IPS DF 6.9 (cell line): ENCODE results near the gene LZTFL1.

ENCODE experiments used
- DNase-seq: peaks from one replicate; pipeline ENCODE4 v3.0.0-alpha.2; 2013; ENCODE audit warnings: low read depth, low spot score
- H3K27ac ChIP-seq: one replicate; pipeline ENCODE4 v1.5.1; 2013; ENCODE audit warnings: low read length, control low read depth
- H3K27me3 ChIP-seq: 2 replicates; pipeline ENCODE4 v1.6.1; 2013; ENCODE audit warnings: mild to moderate bottlenecking, low read length; ENCODE audit not compliant: control insufficient read depth, insufficient read depth
- H3K36me3 ChIP-seq: 2 replicates; pipeline ENCODE4 v1.6.1; 2013; ENCODE audit warnings: low read length; ENCODE audit not compliant: control insufficient read depth, insufficient read depth
- H3K4me1 ChIP-seq: 2 replicates; pipeline ENCODE4 v1.6.1; 2013; ENCODE audit warnings: low read length; ENCODE audit not compliant: control insufficient read depth, insufficient read depth
- H3K4me3 ChIP-seq: 2 replicates; pipeline ENCODE4 v1.5.1; 2013; ENCODE audit warnings: mild to moderate bottlenecking, low read length
- H3K9me3 ChIP-seq: 2 replicates; pipeline ENCODE4 v1.6.1; 2013; ENCODE audit warnings: low read length, inconsistent platforms; ENCODE audit not compliant: control insufficient read depth, insufficient read depth
- WGBS: extraction: QIAGEN DNeasy Blood & Tissue Kit; methylation state at CpG from one replicate; pipeline ENCODE4 v1.1.7; 2013; ENCODE audit warnings: mixed read lengths, missing lambda C conversion rate; ENCODE audit not compliant: insufficient read length, insufficient coverage; 5-methylcytosine and 5-hydroxymethylcytosine counted together

The LZTFL1 gene

DNA sequence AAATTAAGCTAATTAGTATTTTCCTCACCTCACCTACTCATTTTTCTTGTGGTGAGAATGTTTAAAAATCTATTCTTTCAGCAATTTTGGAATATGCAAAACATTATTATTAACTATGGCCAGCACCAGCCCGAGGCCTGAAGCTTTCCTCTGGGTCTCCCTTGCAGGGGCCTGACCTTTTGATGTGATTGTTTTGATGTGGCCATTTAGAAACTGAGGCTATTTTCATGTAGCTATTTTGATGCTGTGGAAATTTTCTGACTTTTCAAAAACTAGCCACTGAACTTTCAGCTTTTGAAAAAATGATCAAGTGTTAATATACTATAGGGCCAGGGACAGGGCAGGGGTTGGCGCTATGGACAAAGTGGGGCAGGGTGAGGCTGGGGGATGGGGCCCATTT, 36.2 kb upstream of the LZTFL1 start:
- Histone ChIP-seq H3K4me3 (no peak overlapping the region), H3K4me1 (no peaks in the 10 kb centered on the region), H3K27me3 (no peaks in the 10 kb centered on the region), H3K36me3 (no peaks in the 10 kb centered on the region), H3K27ac (no peak overlapping the region), H3K9me3 (no peaks in the 10 kb centered on the region)
- no CpG with 5 or more reads among the region's 2 CpGs for WGBS
- no peak for DNase-seq

DNA sequence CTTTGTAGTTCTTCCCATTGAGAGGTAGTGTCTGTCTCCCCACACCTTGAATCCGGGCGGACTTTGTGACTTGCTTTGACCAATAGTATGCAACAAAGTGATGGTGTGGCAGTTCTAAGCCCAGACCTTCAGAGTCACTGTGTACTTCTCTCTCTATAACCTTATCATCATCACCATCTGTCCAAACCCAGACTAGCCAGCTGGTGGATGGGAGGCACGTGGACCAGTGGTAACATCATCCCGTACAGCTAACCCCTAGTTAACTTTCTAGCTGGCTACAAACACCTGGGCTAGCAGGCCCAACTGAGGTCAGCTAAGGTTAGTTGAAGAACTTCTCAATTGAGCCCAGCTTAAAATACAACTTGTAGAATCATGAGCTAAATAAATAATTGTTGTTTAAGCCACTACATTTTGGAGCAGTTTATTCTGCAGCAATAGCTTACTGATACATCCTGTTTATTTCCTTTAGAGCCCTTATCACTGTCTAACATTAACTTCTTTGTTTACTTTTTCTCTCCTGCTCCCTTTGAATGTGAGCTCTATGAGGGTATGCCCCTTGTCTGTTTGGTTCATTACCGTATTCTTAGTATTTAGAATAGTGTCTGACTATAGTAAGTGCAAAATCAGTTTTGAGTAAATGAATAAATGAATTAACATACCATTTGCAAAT, 32.9 kb upstream of the LZTFL1 start:
- no peak for DNase-seq
- no CpG with 5 or more reads among the region's 5 CpGs for WGBS
- Histone ChIP-seq H3K4me3 (no peak overlapping the region), H3K4me1 (no peaks in the 10 kb centered on the region), H3K27ac (no peak overlapping the region), H3K27me3 (no peaks in the 10 kb centered on the region), H3K9me3 (no peaks in the 10 kb centered on the region), H3K36me3 (no peaks in the 10 kb centered on the region)

DNA sequence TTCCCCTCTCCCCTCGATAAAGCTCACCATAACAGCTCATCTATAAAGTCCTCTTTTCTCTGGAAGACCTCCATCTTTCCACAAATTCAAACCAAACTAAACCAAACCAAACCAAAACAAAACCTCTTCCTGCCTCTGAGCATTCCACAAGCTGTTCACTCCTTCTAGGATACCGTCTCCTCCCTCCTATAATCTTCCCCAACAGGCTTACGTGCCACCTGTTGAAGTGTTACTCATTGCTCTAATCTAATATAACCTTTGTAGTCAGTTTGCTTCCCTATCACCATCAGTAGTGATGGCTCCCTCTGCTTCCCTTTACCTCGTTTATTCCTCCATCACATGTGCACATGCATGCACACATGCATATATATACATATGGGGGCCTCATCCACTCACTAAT, 31.7 kb upstream of the LZTFL1 start:
- Histone ChIP-seq H3K4me3 (no peak overlapping the region), H3K36me3 (no peaks in the 10 kb centered on the region), H3K4me1 (no peaks in the 10 kb centered on the region), H3K9me3 (no peaks in the 10 kb centered on the region), H3K27me3 (no peaks in the 10 kb centered on the region), H3K27ac (no peak overlapping the region)
- DNase-seq: no peak
- WGBS: no CpG with 5 or more reads among the region's 4 CpGs

DNA sequence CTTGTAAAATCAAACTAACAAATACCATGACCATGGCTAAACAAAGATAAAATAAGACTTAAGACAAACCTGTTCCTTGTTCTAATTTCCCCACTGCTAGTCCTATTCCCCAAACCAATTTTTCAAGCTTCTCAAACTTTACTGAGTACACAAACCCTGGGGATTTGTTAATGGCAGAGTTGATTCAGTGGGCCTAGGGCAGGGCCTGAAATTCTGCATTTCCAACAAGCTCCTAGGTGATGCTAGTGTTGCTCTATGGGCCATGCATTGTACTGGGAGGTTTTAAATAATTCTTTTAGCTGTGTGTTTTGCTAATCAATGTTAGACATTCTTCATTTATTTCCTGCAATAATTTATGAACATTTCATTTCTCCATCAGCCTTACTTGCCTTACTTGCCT, 31.1 kb upstream of the LZTFL1 start:
- no peaks in the 10 kb centered on the region for H3K9me3 ChIP-seq
- H3K27me3 ChIP-seq: no peaks in the 10 kb centered on the region
- no peak for DNase-seq
- no peaks in the 10 kb centered on the region for H3K4me1 ChIP-seq
- no peaks in the 10 kb centered on the region for H3K36me3 ChIP-seq
- no peak overlapping the region for H3K27ac ChIP-seq
- H3K4me3 ChIP-seq: no peak overlapping the region

DNA sequence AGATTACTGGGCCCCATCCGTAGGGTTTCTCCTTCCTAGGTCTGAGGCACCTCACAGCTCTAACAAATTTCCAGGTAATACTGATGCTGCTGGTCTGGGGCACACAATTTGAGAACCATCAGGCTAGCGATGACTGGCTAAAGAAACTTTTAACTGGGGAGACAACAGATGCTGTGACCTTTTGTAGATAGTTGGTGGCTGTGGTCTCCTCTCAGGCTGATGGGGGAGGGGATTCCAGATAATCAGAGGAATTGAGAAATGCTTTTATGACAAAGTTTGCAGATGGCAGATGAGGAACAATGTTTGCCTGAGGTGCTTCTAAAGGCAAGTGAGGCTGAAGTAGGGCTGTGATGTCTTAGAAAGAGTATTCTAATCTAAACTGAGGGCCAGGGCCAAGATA, 30.6 kb upstream of the LZTFL1 start:
- Histone ChIP-seq H3K4me3 (no peak overlapping the region), H3K36me3 (no peaks in the 10 kb centered on the region), H3K4me1 (no peaks in the 10 kb centered on the region), H3K27me3 (no peaks in the 10 kb centered on the region), H3K9me3 (no peaks in the 10 kb centered on the region), H3K27ac (no peak overlapping the region)
- no peak for DNase-seq
- WGBS: no CpG with 5 or more reads among the region's 2 CpGs

DNA sequence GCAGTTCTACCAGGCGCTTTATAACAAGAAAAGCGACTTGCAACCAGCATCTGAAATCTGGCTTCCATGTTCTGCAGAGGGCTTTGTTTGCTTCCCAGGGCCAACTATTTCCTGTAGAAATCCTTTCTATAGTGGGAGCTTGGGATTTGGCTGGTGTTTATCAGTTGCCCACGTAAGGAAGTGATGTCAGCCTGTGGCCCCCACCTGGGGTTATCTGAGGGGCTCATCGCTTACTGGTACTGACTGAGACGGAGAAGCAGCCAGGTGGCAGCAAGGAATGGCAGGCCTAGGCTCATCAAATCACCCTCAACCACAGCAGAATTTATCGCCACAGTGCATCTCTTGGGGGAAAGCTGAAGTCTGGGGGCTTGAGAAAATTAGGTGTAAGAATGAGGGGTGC, 29.9 kb upstream of the LZTFL1 start:
- H3K36me3 ChIP-seq: no peaks in the 10 kb centered on the region
- H3K4me3 ChIP-seq: no peak overlapping the region
- no peak for DNase-seq
- no peaks in the 10 kb centered on the region for H3K27me3 ChIP-seq
- H3K27ac ChIP-seq: no peak overlapping the region
- no peaks in the 10 kb centered on the region for H3K4me1 ChIP-seq
- WGBS: no CpG with 5 or more reads among the region's 6 CpGs
- no peaks in the 10 kb centered on the region for H3K9me3 ChIP-seq

DNA sequence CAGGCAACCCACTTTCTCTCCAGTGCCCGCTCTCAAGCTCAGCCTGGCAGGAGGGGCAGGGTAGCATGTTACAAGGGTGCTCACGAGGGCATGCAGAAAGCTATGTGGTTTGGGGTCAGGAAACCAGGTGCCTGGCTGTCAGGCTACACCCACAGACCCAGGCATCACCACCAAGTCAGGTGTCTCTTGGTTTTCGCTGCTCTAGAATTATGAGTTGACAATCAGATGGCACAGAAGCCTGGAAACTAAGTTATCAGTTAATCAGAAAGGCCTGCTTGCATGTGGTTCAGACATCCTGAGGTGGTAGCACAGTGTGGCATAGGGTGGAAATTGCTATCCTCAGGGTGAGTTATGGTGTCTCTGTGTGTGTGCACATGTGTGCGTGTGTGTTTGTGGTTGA, 28.2 kb upstream of the LZTFL1 start:
- no peaks in the 10 kb centered on the region for H3K9me3 ChIP-seq
- H3K4me1 ChIP-seq: no peaks in the 10 kb centered on the region
- H3K27me3 ChIP-seq: no peaks in the 10 kb centered on the region
- H3K4me3 ChIP-seq: no peak overlapping the region
- H3K36me3 ChIP-seq: no peaks in the 10 kb centered on the region
- no CpG with 5 or more reads among the region's 4 CpGs for WGBS
- DNase-seq: no peak
- no peak overlapping the region for H3K27ac ChIP-seq

DNA sequence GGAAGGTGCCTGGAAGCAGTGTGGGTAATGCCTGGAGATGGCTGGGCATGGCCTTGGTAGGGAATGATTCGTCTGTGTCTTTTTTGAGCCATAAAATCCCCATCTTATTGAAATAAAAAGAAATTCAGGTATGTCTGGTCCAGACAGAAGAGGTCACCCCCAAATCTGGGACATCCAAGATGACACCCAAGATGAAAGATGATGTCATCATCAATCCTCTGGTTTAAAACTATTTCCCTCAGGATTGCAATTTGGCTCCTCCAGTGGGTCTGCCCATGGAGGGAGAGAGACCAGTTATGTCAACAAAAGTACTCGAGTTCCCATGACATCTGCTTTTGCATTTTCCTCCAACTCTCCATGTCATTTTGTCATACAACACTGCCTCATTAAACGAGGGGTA, 27.7 kb upstream of the LZTFL1 start:
- no peak overlapping the region for H3K4me3 ChIP-seq
- H3K27ac ChIP-seq: no peak overlapping the region
- H3K9me3 ChIP-seq: no peaks in the 10 kb centered on the region
- no peaks in the 10 kb centered on the region for H3K4me1 ChIP-seq
- H3K36me3 ChIP-seq: no peaks in the 10 kb centered on the region
- no peaks in the 10 kb centered on the region for H3K27me3 ChIP-seq
- WGBS: no CpG with 5 or more reads among the region's 3 CpGs
- DNase-seq: no peak

DNA sequence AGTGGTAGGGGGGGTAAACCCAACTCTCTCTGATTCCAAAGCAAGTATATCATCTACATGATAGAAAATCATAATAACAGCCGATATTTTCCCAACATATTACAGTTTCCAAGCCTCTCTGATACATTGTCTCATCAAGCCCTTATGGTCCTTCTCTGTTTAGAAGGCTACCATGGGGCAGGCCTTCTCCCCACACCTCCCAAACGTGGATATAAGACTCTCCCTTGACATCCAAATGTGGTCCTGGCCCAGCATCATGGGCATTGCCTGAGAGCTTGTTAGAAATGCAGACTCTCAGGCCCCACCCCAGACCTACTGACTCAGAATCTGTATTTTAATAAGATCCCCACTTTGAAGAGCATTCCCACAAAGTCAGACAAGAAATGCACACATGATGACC, 26.7 kb upstream of the LZTFL1 start:
- no peaks in the 10 kb centered on the region for H3K9me3 ChIP-seq
- H3K27ac ChIP-seq: no peak overlapping the region
- H3K4me3 ChIP-seq: no peak overlapping the region
- no peaks in the 10 kb centered on the region for H3K4me1 ChIP-seq
- DNase-seq: no peak
- no peaks in the 10 kb centered on the region for H3K36me3 ChIP-seq
- no peaks in the 10 kb centered on the region for H3K27me3 ChIP-seq
- WGBS: no CpG with 5 or more reads among the region's 2 CpGs

DNA sequence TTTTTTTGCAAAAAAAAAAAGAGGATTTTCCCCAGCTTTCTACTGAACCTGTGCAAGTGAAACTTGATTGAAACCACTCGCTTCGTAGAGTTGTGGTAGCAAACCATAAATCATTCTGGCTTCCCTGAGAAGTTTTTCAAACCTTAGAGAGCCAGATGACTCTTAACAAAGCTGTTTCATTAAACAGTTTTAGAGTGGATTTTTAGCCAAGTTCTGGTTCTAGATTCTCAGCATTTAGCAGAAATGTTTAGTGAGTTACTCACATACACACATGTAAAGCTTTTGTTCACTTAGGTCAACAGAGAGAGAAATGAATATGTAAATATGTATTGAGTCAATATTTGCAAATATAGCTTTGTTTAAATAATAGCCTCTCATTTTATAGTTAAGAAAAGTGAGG, 26.3 kb upstream of the LZTFL1 start:
- no peak overlapping the region for H3K27ac ChIP-seq
- no CpG with 5 or more reads among the region's 2 CpGs for WGBS
- H3K36me3 ChIP-seq: no peaks in the 10 kb centered on the region
- DNase-seq: no peak
- H3K4me1 ChIP-seq: no peaks in the 10 kb centered on the region
- no peaks in the 10 kb centered on the region for H3K27me3 ChIP-seq
- no peaks in the 10 kb centered on the region for H3K9me3 ChIP-seq
- H3K4me3 ChIP-seq: no peak overlapping the region

DNA sequence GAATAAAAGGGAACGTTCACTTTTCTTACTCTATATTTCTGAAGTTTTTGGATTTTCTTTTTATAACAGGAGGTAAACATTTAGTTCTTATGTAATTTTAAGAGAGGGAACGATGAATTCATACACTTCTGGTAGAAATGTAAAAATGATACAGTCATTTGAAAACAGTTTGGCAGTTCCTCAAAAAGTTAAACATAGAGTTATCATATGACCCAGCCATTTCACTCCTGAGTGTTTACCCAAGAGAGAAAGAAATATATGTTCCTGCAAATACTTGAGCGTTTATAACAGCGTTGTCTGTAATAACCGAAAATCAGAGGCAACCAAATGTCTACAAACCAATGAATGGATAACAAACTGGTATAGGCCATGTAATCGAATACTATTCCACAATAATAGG, 23.6 kb upstream of the LZTFL1 start:
- Histone ChIP-seq H3K4me1 (no peaks in the 10 kb centered on the region), H3K27ac (no peak overlapping the region), H3K9me3 (no peaks in the 10 kb centered on the region), H3K27me3 (no peaks in the 10 kb centered on the region), H3K36me3 (no peaks in the 10 kb centered on the region), H3K4me3 (no peak overlapping the region)
- no peak for DNase-seq
- no CpG with 5 or more reads among the region's 6 CpGs for WGBS
